ENCODE measurements around the gene CDKAL1.

DNA sequence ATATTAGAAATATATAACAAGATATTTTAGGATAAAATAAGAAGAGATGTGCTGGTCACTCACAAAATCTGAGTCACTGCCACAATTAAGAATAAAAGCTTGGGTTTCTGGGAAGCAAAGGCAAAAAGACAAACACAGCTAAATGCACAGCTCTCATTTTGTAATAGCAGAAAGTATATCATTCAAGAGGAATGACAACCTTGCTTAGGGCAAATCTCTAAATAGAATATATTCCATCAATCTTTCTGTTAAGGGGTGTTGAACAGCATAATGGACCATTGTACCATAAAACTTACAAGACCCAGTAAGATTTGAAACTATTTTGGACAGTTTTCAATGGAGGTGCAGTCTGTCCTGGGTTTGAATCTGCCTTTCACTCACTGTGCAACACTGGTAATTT lies 594.3 kb downstream of the CDKAL1 start:
- TF ChIP-seq, protein P1, sequence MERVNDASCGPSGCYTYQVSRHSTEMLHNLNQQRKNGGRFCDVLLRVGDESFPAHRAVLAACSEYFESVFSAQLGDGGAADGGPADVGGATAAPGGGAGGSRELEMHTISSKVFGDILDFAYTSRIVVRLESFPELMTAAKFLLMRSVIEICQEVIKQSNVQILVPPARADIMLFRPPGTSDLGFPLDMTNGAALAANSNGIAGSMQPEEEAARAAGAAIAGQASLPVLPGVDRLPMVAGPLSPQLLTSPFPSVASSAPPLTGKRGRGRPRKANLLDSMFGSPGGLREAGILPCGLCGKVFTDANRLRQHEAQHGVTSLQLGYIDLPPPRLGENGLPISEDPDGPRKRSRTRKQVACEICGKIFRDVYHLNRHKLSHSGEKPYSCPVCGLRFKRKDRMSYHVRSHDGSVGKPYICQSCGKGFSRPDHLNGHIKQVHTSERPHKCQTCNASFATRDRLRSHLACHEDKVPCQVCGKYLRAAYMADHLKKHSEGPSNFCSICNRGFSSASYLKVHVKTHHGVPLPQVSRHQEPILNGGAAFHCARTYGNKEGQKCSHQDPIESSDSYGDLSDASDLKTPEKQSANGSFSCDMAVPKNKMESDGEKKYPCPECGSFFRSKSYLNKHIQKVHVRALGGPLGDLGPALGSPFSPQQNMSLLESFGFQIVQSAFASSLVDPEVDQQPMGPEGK (CRISPR knock-in tag; IDR thresholded peaks at IDR 0.05; ENCODE audit: borderline replicate concordance): no peak
- TF ChIP-seq RARB (CRISPR knock-in tag; IDR thresholded peaks at IDR 0.05) (no peak), ZFP3 (CRISPR knock-in tag; IDR thresholded peaks at IDR 0.05) (no peak), SNAI2 (CRISPR knock-in tag; IDR thresholded peaks at IDR 0.05) (no peak), CSDC2 (CRISPR knock-in tag; IDR thresholded peaks at IDR 0.05) (no peak), ISL1 (CRISPR knock-in tag; IDR thresholded peaks at IDR 0.05) (no peak), OSR1 (CRISPR knock-in tag; IDR thresholded peaks at IDR 0.05) (no peak), ZNF8 (CRISPR knock-in tag; IDR thresholded peaks at IDR 0.05) (no peak), BACH2 (CRISPR knock-in tag; IDR thresholded peaks at IDR 0.05; ENCODE audit: borderline replicate concordance) (no peak)
- TF ChIP-seq, protein P2, sequence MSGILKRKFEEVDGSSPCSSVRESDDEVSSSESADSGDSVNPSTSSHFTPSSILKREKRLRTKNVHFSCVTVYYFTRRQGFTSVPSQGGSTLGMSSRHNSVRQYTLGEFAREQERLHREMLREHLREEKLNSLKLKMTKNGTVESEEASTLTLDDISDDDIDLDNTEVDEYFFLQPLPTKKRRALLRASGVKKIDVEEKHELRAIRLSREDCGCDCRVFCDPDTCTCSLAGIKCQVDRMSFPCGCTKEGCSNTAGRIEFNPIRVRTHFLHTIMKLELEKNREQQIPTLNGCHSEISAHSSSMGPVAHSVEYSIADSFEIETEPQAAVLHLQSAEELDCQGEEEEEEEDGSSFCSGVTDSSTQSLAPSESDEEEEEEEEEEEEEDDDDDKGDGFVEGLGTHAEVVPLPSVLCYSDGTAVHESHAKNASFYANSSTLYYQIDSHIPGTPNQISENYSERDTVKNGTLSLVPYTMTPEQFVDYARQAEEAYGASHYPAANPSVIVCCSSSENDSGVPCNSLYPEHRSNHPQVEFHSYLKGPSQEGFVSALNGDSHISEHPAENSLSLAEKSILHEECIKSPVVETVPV (CRISPR knock-in tag; IDR thresholded peaks at IDR 0.05): no peak

Data from SK-N-SH treated with all-trans-retinoic acid at 6 μM for 48 hours (cell line).